Left ventricle myocardium inferior (tissue), 1 donor: ENCODE data around the gene PLD6. TPM values are rescaled to one million over a fixed set of nuclear protein-coding genes. Genes with fewer than 3 reads are reported as not detected.
A peak's percentile ranks its signal among the peaks of the same experiment; 100 is the strongest.

ENCODE experiments used
- DNase-seq: peaks from one replicate; pipeline ENCODE4 v3.0.0-alpha.2; 2020
- H3K27ac ChIP-seq: fragments of 200-600 bp; replicated peaks from 2 replicates; pipeline ENCODE4 v1.8.0; 2021
- H3K27me3 ChIP-seq: fragments of 200-600 bp; 2 replicates; pipeline ENCODE4 v1.8.0; 2021; ENCODE audit warnings: low read depth
- H3K36me3 ChIP-seq: fragments of 200-600 bp; 2 replicates; pipeline ENCODE4 v1.8.0; 2021
- H3K4me1 ChIP-seq: fragments of 200-600 bp; 2 replicates; pipeline ENCODE4 v1.8.0; 2021
- H3K4me3 ChIP-seq: fragments of 200-600 bp; 2 replicates; pipeline ENCODE4 v1.8.0; 2021; ENCODE audit warnings: mild to moderate bottlenecking, moderate library complexity
- H3K9me3 ChIP-seq: fragments of 200-600 bp; replicated peaks from 2 replicates; pipeline ENCODE4 v1.8.0; 2021
- CTCF ChIP-seq: fragments of 200-600 bp; IDR thresholded peaks from 2 replicates; pipeline ENCODE4 v1.8.0; 2021; ENCODE audit warnings: antibody characterized with exemption, mild to moderate bottlenecking, borderline replicate concordance
- intact Hi-C: fragments of 100-400 bp; cut with micrococcal nuclease; formaldehyde crosslinking; loops from one replicate; pipeline ENCODE4 v1.11.0; 2022
- total RNA-seq: library from RNA; stranded (reverse); fragmentation: NEBNext Ultra II Directional; extraction: Animal tissue kit (Norgen Biotek cat#: 25700); gene quantifications from one replicate; pipeline ENCODE4 v1.2.1, GENCODE V29; 2021
- donor health status: DM: no; HTN: yes; CAD: no; lungs with severe emphysema.

The PLD6 gene
- total RNA-seq, 1 donor from 2014 or later = 7.3 TPM

GRCh38 chr17:17207998-17208397 is 1.9 kb upstream of the PLD6 start:
- Histone ChIP-seq H3K27ac (peak overlapping the region; percentile 87), H3K4me3 (no peak overlapping the region), H3K36me3 (peaks cover 8% of the 10 kb centered on the region), H3K9me3 (no peaks in the 10 kb centered on the region), H3K4me1 (peaks cover 35% of the 10 kb centered on the region), H3K27me3 (no peaks in the 10 kb centered on the region)
- intact Hi-C loops = no loop called here
- DNase-seq = no peak
- TF ChIP-seq CTCF = no peak

- intact Hi-C loops = no loop called here
- H3K36me3 ChIP-seq = no peaks in the 10 kb centered on the region
- TF ChIP-seq CTCF = no peak
- peaks cover 46% of the 10 kb centered on the region for H3K4me1 ChIP-seq
- H3K27me3 ChIP-seq = no peaks in the 10 kb centered on the region
- H3K4me3 ChIP-seq = peak overlapping the region; percentile 68
- DNase-seq = no peak
- H3K9me3 ChIP-seq = no peaks in the 10 kb centered on the region
- peak overlapping the region; percentile 87 for H3K27ac ChIP-seq
Observed at GRCh38 chr17:17206913-17207335, 791 bp upstream of the PLD6 start.

- intact Hi-C loops = no loop called here
- peak overlapping the region; percentile 68 for H3K4me3 ChIP-seq
- H3K27ac ChIP-seq = peak overlapping the region; percentile 87
- no peaks in the 10 kb centered on the region for H3K36me3 ChIP-seq
- no peaks in the 10 kb centered on the region for H3K27me3 ChIP-seq
- H3K9me3 ChIP-seq = no peaks in the 10 kb centered on the region
- peak; percentile 55 for DNase-seq
- H3K4me1 ChIP-seq = peaks cover 58% of the 10 kb centered on the region
- TF ChIP-seq CTCF = peak; percentile 11
Observed at GRCh38 chr17:17205368-17206123, 587 bp downstream of the PLD6 start.

GRCh38 chr17:17204635-17205231 is 1.4 kb downstream of the PLD6 start:
- H3K4me3 ChIP-seq = peak overlapping the region; percentile 68
- no peaks in the 10 kb centered on the region for H3K27me3 ChIP-seq
- peak overlapping the region; percentile 87 for H3K27ac ChIP-seq
- no peaks in the 10 kb centered on the region for H3K36me3 ChIP-seq
- intact Hi-C loops = no loop called here
- H3K4me1 ChIP-seq = peaks cover 65% of the 10 kb centered on the region
- no peak for TF ChIP-seq CTCF
- no peaks in the 10 kb centered on the region for H3K9me3 ChIP-seq
- no peak for DNase-seq

- Histone ChIP-seq H3K27me3 (no peaks in the 10 kb centered on the region), H3K27ac (peak overlapping the region; percentile 87), H3K4me1 (peaks cover 65% of the 10 kb centered on the region), H3K36me3 (no peaks in the 10 kb centered on the region), H3K9me3 (no peaks in the 10 kb centered on the region), H3K4me3 (peak overlapping the region; percentile 68)
- intact Hi-C loops = no loop called here
- peak; percentile 60 for DNase-seq
- TF ChIP-seq CTCF = no peak
Observed at GRCh38 chr17:17204041-17204591, 2.0 kb downstream of the PLD6 start.
